Measurements from ENCODE around the gene CSTA. TPM values are rescaled to one million over a fixed set of nuclear protein-coding genes. Genes with fewer than 3 reads are reported as not detected.

CSTA gene
- total RNA-seq, 4 donors from 2014 or later: 0.69 to 95.6 (median 5.3) TPM

- H3K27me3 ChIP-seq: no peaks in the 10 kb centered on the region
- no peak overlapping the region for H3K4me3 ChIP-seq
- H3K9me3 ChIP-seq: peaks cover 0 to 7% (median 0%) of the 10 kb centered on the region in 3 donors
- peak; percentile 61 for ATAC-seq
- no peak overlapping the region for H3K27ac ChIP-seq
- H3K36me3 ChIP-seq: no peaks in the 10 kb centered on the region
- peaks cover 0 to 20% (median 0%) of the 10 kb centered on the region in 3 donors for H3K4me1 ChIP-seq
- no peak for TF ChIP-seq EP300 (IDR thresholded peaks at IDR 0.05)
- 70 to 72% methylated on average over 4 to 5 of the region's 5 CpGs for WGBS, 2 donors (ENCODE audit: low coverage in 1 of 2)
Observed at GRCh38 chr3:122295266-122296062, 29.6 kb upstream of the CSTA start.

GRCh38 chr3:122298239-122298638, 26.8 kb upstream of the CSTA start:
- H3K27me3 ChIP-seq: no peaks in the 10 kb centered on the region
- H3K9me3 ChIP-seq: peaks cover 0 to 9% (median 0%) of the 10 kb centered on the region in 3 donors
- no peak overlapping the region for H3K4me3 ChIP-seq
- 61 to 100% methylated on average over 2 of the region's 2 CpGs for WGBS, 2 donors (ENCODE audit: low coverage in 1 of 2)
- peaks cover 0 to 20% (median 0%) of the 10 kb centered on the region in 3 donors for H3K4me1 ChIP-seq
- H3K27ac ChIP-seq: no peak overlapping the region
- ATAC-seq: no peak
- H3K36me3 ChIP-seq: no peaks in the 10 kb centered on the region
- TF ChIP-seq POLR2A (IDR thresholded peaks at IDR 0.05): no peak
- TF ChIP-seq POLR2AphosphoS5 (IDR thresholded peaks at IDR 0.05): no peak
- no peak for TF ChIP-seq CTCF (IDR thresholded peaks at IDR 0.05)
- TF ChIP-seq EP300 (IDR thresholded peaks at IDR 0.05): no peak

GRCh38 chr3:122299215-122299614, 25.8 kb upstream of the CSTA start:
- no peak for ATAC-seq
- Histone ChIP-seq H3K36me3 (no peaks in the 10 kb centered on the region), H3K27ac (no peak overlapping the region), H3K27me3 (no peaks in the 10 kb centered on the region), H3K4me1 (peaks cover 0 to 12% (median 0%) of the 10 kb centered on the region in 3 donors), H3K9me3 (peaks cover 0 to 9% (median 0%) of the 10 kb centered on the region in 3 donors), H3K4me3 (no peak overlapping the region)
- TF ChIP-seq EP300 (IDR thresholded peaks at IDR 0.05): no peak
- TF ChIP-seq POLR2AphosphoS5 (IDR thresholded peaks at IDR 0.05): no peak
- no peak for TF ChIP-seq CTCF (IDR thresholded peaks at IDR 0.05)
- TF ChIP-seq POLR2A (IDR thresholded peaks at IDR 0.05): no peak

GRCh38 chr3:122299872-122300460, 25.1 kb upstream of the CSTA start:
- H3K36me3 ChIP-seq: no peaks in the 10 kb centered on the region
- H3K9me3 ChIP-seq: peaks cover 0 to 9% (median 0%) of the 10 kb centered on the region in 3 donors
- TF ChIP-seq EP300 (IDR thresholded peaks at IDR 0.05) (no peak), CTCF (IDR thresholded peaks at IDR 0.05) (no peak), POLR2A (IDR thresholded peaks at IDR 0.05) (no peak), POLR2AphosphoS5 (IDR thresholded peaks at IDR 0.05) (no peak)
- H3K4me1 ChIP-seq: peaks cover 0 to 5% (median 0%) of the 10 kb centered on the region in 3 donors
- WGBS, 2 donors (ENCODE audit: low coverage in 1 of 2): 73 to 80% methylated on average over 12 of the region's 12 CpGs
- no peaks in the 10 kb centered on the region for H3K27me3 ChIP-seq
- H3K27ac ChIP-seq: no peak overlapping the region
- H3K4me3 ChIP-seq: no peak overlapping the region
- no peak for ATAC-seq

- Histone ChIP-seq H3K9me3 (peaks cover 0 to 9% (median 0%) of the 10 kb centered on the region in 3 donors), H3K27me3 (no peaks in the 10 kb centered on the region), H3K4me1 (no peaks in the 10 kb centered on the region), H3K4me3 (no peak overlapping the region), H3K36me3 (no peaks in the 10 kb centered on the region), H3K27ac (no peak overlapping the region)
- ATAC-seq: no peak
- TF ChIP-seq POLR2AphosphoS5 (IDR thresholded peaks at IDR 0.05) (no peak), POLR2A (IDR thresholded peaks at IDR 0.05) (no peak), EP300 (IDR thresholded peaks at IDR 0.05) (no peak), CTCF (IDR thresholded peaks at IDR 0.05) (no peak)
Observed at GRCh38 chr3:122301063-122301462, 24.0 kb upstream of the CSTA start.

All from gastroesophageal sphincter (tissue), 4 donors.